ENCODE measurements around the gene COL18A1. TPM values are rescaled to one million over a fixed set of nuclear protein-coding genes. Genes with fewer than 3 reads are reported as not detected.

COL18A1 gene
- total and polyA plus RNA-seq, 9 of the 15 experiments (the other 6 are each of a cell fraction or from before 2014, with no cell fraction given), result 0.14 to 16.4 (median 2.0) TPM

GRCh38 chr21:45485686-45486442 is 80.9 kb downstream of the COL18A1 start:
- no peaks in the 10 kb centered on the region for H3K79me2 ChIP-seq (ENCODE audit: control insufficient read depth, insufficient read depth, low read length)
- in situ Hi-C loops (cut with MboI) (no loop called here), intact Hi-C loops (cut with micrococcal nuclease) (no loop called here)
- FAIRE-seq, result no peak
- DNase-seq (ENCODE audit: extremely low read depth in 1 of 4, low spot score in 3 of 4), result no peak
- POLR2A ChIA-PET, result interaction anchor here (0.8 kb wide), 1 partner anchor 57 kb away, joined by 3 read pairs; no protein-coding TSS in a partner anchor
- no peaks in the 10 kb centered on the region; the same call in 1 of the 2 replicates for H3K9me3 ChIP-seq (replicated peaks; ENCODE audit: control insufficient read depth, insufficient read depth, low read depth, low read length)
- peak overlapping the region in 1 of 2 experiments; percentile 64; a peak in 1 of 4 replicates for H3K9ac ChIP-seq (ENCODE audit: insufficient read depth in 1 of 2, low read depth in 2 of 2, low read length in 2 of 2)
- H3K36me3 ChIP-seq (ENCODE audit: control insufficient read depth, insufficient read depth, low read length), result peaks cover 3% of the 10 kb centered on the region; the same call in 1 of the 3 replicates
- no peak for ATAC-seq
- no TSS peak for BruUV-seq (replicated peaks)
- CTCF ChIA-PET (ENCODE audit: low intra/inter-chr PET ratio), result no interaction called here
- H3K4me2 ChIP-seq (ENCODE audit: insufficient read depth, low read length), result no peak overlapping the region
- no peaks in the 10 kb centered on the region for H3K9me1 ChIP-seq (ENCODE audit: control insufficient read depth, insufficient read depth, low read length)
- H3K4me3 ChIP-seq, result no peak overlapping the region
- 44% methylated on average over 23 of the region's 25 CpGs for WGBS (ENCODE audit: insufficient coverage, low coverage, missing lambda C conversion rate)
- H3K4me1 ChIP-seq (replicated peaks in 1 of 2; ENCODE audit: control insufficient read depth in 2 of 2, insufficient read depth in 2 of 2, low read length in 2 of 2), result peaks cover 3 to 74% of the 10 kb centered on the region in 2 experiments; a peak in 3 of 5 replicates
- no peaks in the 10 kb centered on the region for H3K27me3 ChIP-seq (ENCODE audit: control insufficient read depth in 2 of 2, insufficient read depth in 2 of 2, low read length in 2 of 2)
- no peak overlapping the region for H2AFZ ChIP-seq (ENCODE audit: low read depth, low read length)
- no peaks in the 10 kb centered on the region for H4K20me1 ChIP-seq (replicated peaks; ENCODE audit: control insufficient read depth, insufficient read depth, low read length)
- no peak overlapping the region for H3K27ac ChIP-seq (ENCODE audit: extremely low read depth, low read depth, low read length)
- TF ChIP-seq ZNF263 (CRISPR knock-in tag; IDR thresholded peaks at IDR 0.05; ENCODE audit: borderline replicate concordance) (no peak), GTF2A2 (tag; IDR thresholded peaks at IDR 0.05) (no peak), ZNF324 (CRISPR knock-in tag; IDR thresholded peaks at IDR 0.05) (no peak), NCOA1 (IDR thresholded peaks at IDR 0.05; ENCODE audit: low read depth) (no peak), TCF7 (IDR thresholded peaks at IDR 0.05; ENCODE audit: borderline replicate concordance) (no peak), FOXK2 (conservative IDR thresholded peaks at IDR 0.05 in 1 of 2, IDR thresholded peaks at IDR 0.05 in 1 of 2; ENCODE audit: low read depth in 2 of 2) (no peak), RCOR1 (IDR thresholded peaks at IDR 0.05; ENCODE audit: borderline replicate concordance in 1 of 2, low read depth in 2 of 2, low read length in 2 of 2) (no peak), ARID2 (IDR thresholded peaks at IDR 0.05) (no peak), CBX3 (IDR thresholded peaks at IDR 0.05; ENCODE audit: borderline replicate concordance in 1 of 2, low read length in 2 of 2) (no peak)
- TF ChIP-seq, protein P1, sequence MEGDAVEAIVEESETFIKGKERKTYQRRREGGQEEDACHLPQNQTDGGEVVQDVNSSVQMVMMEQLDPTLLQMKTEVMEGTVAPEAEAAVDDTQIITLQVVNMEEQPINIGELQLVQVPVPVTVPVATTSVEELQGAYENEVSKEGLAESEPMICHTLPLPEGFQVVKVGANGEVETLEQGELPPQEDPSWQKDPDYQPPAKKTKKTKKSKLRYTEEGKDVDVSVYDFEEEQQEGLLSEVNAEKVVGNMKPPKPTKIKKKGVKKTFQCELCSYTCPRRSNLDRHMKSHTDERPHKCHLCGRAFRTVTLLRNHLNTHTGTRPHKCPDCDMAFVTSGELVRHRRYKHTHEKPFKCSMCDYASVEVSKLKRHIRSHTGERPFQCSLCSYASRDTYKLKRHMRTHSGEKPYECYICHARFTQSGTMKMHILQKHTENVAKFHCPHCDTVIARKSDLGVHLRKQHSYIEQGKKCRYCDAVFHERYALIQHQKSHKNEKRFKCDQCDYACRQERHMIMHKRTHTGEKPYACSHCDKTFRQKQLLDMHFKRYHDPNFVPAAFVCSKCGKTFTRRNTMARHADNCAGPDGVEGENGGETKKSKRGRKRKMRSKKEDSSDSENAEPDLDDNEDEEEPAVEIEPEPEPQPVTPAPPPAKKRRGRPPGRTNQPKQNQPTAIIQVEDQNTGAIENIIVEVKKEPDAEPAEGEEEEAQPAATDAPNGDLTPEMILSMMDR (IDR thresholded peaks at IDR 0.05 in 2 of 3, conservative IDR thresholded peaks at IDR 0.05 in 1 of 3; ENCODE audit: insufficient read depth in 2 of 3, low read depth in 1 of 3, low read length in 3 of 3), result no peak
- TF ChIP-seq, protein P2, sequence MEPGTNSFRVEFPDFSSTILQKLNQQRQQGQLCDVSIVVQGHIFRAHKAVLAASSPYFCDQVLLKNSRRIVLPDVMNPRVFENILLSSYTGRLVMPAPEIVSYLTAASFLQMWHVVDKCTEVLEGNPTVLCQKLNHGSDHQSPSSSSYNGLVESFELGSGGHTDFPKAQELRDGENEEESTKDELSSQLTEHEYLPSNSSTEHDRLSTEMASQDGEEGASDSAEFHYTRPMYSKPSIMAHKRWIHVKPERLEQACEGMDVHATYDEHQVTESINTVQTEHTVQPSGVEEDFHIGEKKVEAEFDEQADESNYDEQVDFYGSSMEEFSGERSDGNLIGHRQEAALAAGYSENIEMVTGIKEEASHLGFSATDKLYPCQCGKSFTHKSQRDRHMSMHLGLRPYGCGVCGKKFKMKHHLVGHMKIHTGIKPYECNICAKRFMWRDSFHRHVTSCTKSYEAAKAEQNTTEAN (CRISPR knock-in tag; IDR thresholded peaks at IDR 0.05), result no peak
- TF ChIP-seq, protein P3, sequence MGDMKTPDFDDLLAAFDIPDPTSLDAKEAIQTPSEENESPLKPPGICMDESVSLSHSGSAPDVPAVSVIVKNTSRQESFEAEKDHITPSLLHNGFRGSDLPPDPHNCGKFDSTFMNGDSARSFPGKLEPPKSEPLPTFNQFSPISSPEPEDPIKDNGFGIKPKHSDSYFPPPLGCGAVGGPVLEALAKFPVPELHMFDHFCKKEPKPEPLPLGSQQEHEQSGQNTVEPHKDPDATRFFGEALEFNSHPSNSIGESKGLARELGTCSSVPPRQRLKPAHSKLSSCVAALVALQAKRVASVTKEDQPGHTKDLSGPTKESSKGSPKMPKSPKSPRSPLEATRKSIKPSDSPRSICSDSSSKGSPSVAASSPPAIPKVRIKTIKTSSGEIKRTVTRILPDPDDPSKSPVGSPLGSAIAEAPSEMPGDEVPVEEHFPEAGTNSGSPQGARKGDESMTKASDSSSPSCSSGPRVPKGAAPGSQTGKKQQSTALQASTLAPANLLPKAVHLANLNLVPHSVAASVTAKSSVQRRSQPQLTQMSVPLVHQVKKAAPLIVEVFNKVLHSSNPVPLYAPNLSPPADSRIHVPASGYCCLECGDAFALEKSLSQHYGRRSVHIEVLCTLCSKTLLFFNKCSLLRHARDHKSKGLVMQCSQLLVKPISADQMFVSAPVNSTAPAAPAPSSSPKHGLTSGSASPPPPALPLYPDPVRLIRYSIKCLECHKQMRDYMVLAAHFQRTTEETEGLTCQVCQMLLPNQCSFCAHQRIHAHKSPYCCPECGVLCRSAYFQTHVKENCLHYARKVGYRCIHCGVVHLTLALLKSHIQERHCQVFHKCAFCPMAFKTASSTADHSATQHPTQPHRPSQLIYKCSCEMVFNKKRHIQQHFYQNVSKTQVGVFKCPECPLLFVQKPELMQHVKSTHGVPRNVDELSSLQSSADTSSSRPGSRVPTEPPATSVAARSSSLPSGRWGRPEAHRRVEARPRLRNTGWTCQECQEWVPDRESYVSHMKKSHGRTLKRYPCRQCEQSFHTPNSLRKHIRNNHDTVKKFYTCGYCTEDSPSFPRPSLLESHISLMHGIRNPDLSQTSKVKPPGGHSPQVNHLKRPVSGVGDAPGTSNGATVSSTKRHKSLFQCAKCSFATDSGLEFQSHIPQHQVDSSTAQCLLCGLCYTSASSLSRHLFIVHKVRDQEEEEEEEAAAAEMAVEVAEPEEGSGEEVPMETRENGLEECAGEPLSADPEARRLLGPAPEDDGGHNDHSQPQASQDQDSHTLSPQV (IDR thresholded peaks at IDR 0.05), result no peak
- TF ChIP-seq, protein P4, sequence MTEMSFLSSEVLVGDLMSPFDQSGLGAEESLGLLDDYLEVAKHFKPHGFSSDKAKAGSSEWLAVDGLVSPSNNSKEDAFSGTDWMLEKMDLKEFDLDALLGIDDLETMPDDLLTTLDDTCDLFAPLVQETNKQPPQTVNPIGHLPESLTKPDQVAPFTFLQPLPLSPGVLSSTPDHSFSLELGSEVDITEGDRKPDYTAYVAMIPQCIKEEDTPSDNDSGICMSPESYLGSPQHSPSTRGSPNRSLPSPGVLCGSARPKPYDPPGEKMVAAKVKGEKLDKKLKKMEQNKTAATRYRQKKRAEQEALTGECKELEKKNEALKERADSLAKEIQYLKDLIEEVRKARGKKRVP (CRISPR knock-in tag; IDR thresholded peaks at IDR 0.05), result no peak
